Ascending aorta (tissue), 2 donors: ENCODE data around the gene BEND7. TPM values are rescaled to one million over a fixed set of nuclear protein-coding genes. Genes with fewer than 3 reads are reported as not detected.

Experiments
- DNase-seq, 2 donors: peaks; one replicate each; pipeline ENCODE4 v3.0.0-alpha.2; 2019; ENCODE audit warnings: low spot score in 2 of 2
- H3K27ac ChIP-seq, 2 donors: fragments of 200-600 bp; sonication (generic); one replicate each; pipeline ENCODE4 v1.5.1; 2016 to 2017; ENCODE audit warnings: mild to moderate bottlenecking in 1 of 2
- H3K27me3 ChIP-seq: fragments of 200-600 bp; sonication (generic); one replicate; pipeline ENCODE4 v1.5.1; 2017
- H3K36me3 ChIP-seq, 2 donors: fragments of 200-600 bp; sonication (generic); one replicate each; pipeline ENCODE4 v1.5.1; 2016
- H3K4me1 ChIP-seq, 2 donors: fragments of 200-600 bp; sonication (generic); one replicate each; pipeline ENCODE4 v1.5.1; 2016 to 2017; ENCODE audit warnings: mild to moderate bottlenecking in 1 of 2
- H3K4me3 ChIP-seq, 2 donors: fragments of 200-600 bp; sonication (generic); one replicate each; pipeline ENCODE4 v1.5.1; 2016 to 2017; ENCODE audit warnings: mild to moderate bottlenecking in 1 of 2
- H3K9me3 ChIP-seq, 2 donors: fragments of 200-600 bp; sonication (generic); one replicate each; pipeline ENCODE4 v1.5.1; 2016
- CTCF ChIP-seq, 3 experiments: fragments of 200-600 bp in 2 of 3; fragments of 450-650 bp in 1 of 3; sonication (generic) in 2 of 3; IDR thresholded peaks; one replicate each; pipeline ENCODE4 v1.5.1; 2016 to 2019; ENCODE audit warnings: antibody characterized with exemption in 3 of 3, mild to moderate bottlenecking in 1 of 3, moderate library complexity in 1 of 3
- intact Hi-C: fragments of 100-400 bp; cut with DNase I; formaldehyde crosslinking; loops from one replicate; pipeline ENCODE4 v1.15.1; 2023
- total RNA-seq: library from RNA; depleted of rRNA; stranded (reverse); fragments of >200 nt; gene quantifications from one replicate; pipeline ENCODE4 v1.1.0, GENCODE V29; 2016

Gene BEND7
- total RNA-seq, 1 donor from 2014 or later, result 6.9 TPM

GRCh38 chr10:13457958-13458686 is 70.7 kb downstream of the BEND7 start:
- Histone ChIP-seq H3K36me3 (peaks cover 0 to 3% of the 10 kb centered on the region in 2 donors), H3K27me3 (no peaks in the 10 kb centered on the region), H3K9me3 (no peaks in the 10 kb centered on the region), H3K4me3 (no peak overlapping the region), H3K4me1 (no peaks in the 10 kb centered on the region), H3K27ac (no peak overlapping the region)
- TF ChIP-seq CTCF (IDR thresholded peaks at IDR 0.05), result no peak
- intact Hi-C loops, result no loop called here
- no peak for DNase-seq

- no peak overlapping the region for H3K27ac ChIP-seq
- no peak for DNase-seq
- no peaks in the 10 kb centered on the region for H3K9me3 ChIP-seq
- H3K4me1 ChIP-seq, result no peaks in the 10 kb centered on the region
- H3K36me3 ChIP-seq, result peaks cover 2 to 3% of the 10 kb centered on the region in 2 donors
- intact Hi-C loops, result no loop called here
- H3K27me3 ChIP-seq, result no peaks in the 10 kb centered on the region
- no peak overlapping the region for H3K4me3 ChIP-seq
- no peak for TF ChIP-seq CTCF (IDR thresholded peaks at IDR 0.05)
These were observed 74.9 kb downstream of the BEND7 start for GRCh38 chr10:13453896-13454295.

- H3K27ac ChIP-seq, result no peak overlapping the region
- intact Hi-C loops, result no loop called here
- no peak for DNase-seq
- no peak for TF ChIP-seq CTCF (IDR thresholded peaks at IDR 0.05)
- no peak overlapping the region for H3K4me3 ChIP-seq
- H3K27me3 ChIP-seq, result no peaks in the 10 kb centered on the region
- H3K4me1 ChIP-seq, result no peaks in the 10 kb centered on the region
- H3K9me3 ChIP-seq, result no peaks in the 10 kb centered on the region
- H3K36me3 ChIP-seq, result peaks cover 10 to 11% of the 10 kb centered on the region in 2 donors
These were observed 78.7 kb downstream of the BEND7 start for GRCh38 chr10:13450069-13450468.

GRCh38 chr10:13449296-13449695 is 79.5 kb downstream of the BEND7 start:
- DNase-seq, result no peak
- Histone ChIP-seq H3K36me3 (peaks cover 8 to 10% of the 10 kb centered on the region in 2 donors), H3K4me1 (no peaks in the 10 kb centered on the region), H3K9me3 (no peaks in the 10 kb centered on the region), H3K27ac (no peak overlapping the region), H3K27me3 (no peaks in the 10 kb centered on the region), H3K4me3 (no peak overlapping the region)
- TF ChIP-seq CTCF (IDR thresholded peaks at IDR 0.05), result no peak
- intact Hi-C loops, result no loop called here

- Histone ChIP-seq H3K9me3 (no peaks in the 10 kb centered on the region), H3K36me3 (peaks cover 8 to 10% of the 10 kb centered on the region in 2 donors), H3K4me3 (no peak overlapping the region), H3K27ac (no peak overlapping the region), H3K27me3 (no peaks in the 10 kb centered on the region), H3K4me1 (no peaks in the 10 kb centered on the region)
- no peak for DNase-seq
- intact Hi-C loops, result no loop called here
- no peak for TF ChIP-seq CTCF (IDR thresholded peaks at IDR 0.05)
These were observed 80.6 kb downstream of the BEND7 start for GRCh38 chr10:13448216-13448615.
